ENCODE data around the gene UNC119.

- TF ChIP-seq CTCF (IDR thresholded peaks at IDR 0.05; ENCODE audit: insufficient read depth, low read depth, low read length): no peak
- no peak for TF ChIP-seq EZH2 (IDR thresholded peaks at IDR 0.05; ENCODE audit: insufficient read depth, low read length)
Measured at GRCh38 chr17:28530250-28530649, 22.2 kb downstream of the UNC119 start.
